ENCODE measurements around the gene FBXL17. TPM values are rescaled to one million over a fixed set of nuclear protein-coding genes. Genes with fewer than 3 reads are reported as not detected.
A peak's percentile ranks its signal among the peaks of the same experiment; 100 is the strongest.

Gene FBXL17
- total and polyA plus RNA-seq, 2 of the 13 experiments (the other 11 are each of a cell fraction or from before 2014, with no cell fraction given), result 3.0 to 7.9 TPM

- TF ChIP-seq GATA4 (IDR thresholded peaks at IDR 0.05; ENCODE audit: borderline replicate concordance, low read depth) (no peak; the same call in 1 of the 2 replicates), ZNF644 (CRISPR knock-in tag; IDR thresholded peaks at IDR 0.05; ENCODE audit: low read depth) (peak; percentile 52; the same call in 1 of the 2 replicates), ZNF232 (CRISPR knock-in tag; IDR thresholded peaks at IDR 0.05; ENCODE audit: borderline replicate concordance) (peak; percentile 96; the same call in 1 of the 2 replicates), ZNF639 (CRISPR knock-in tag; conservative IDR thresholded peaks at IDR 0.05) (peak; percentile 82; the same call in 1 of the 2 replicates), ZKSCAN5 (CRISPR knock-in tag; IDR thresholded peaks at IDR 0.05) (no peak), ZNF317 (CRISPR knock-in tag; IDR thresholded peaks at IDR 0.05) (peak; percentile 87), ZMYM3 (CRISPR knock-in tag; IDR thresholded peaks at IDR 0.05) (no peak), CCAR2 (optimal IDR thresholded peaks at IDR 0.05; ENCODE audit: low read depth, low read length) (no peak), ZNF101 (CRISPR knock-in tag; IDR thresholded peaks at IDR 0.05; ENCODE audit: borderline replicate concordance, low read depth) (peak; percentile 61; the same call in 1 of the 2 replicates), NFATC3 (CRISPR knock-in tag; IDR thresholded peaks at IDR 0.05) (peak; percentile 98), NRL (CRISPR knock-in tag; IDR thresholded peaks at IDR 0.05; ENCODE audit: borderline replicate concordance) (no peak; the same call in 1 of the 2 replicates), ETS1 (CRISPR knock-in tag; IDR thresholded peaks at IDR 0.05) (0 out of 2 replicates have a peak, but pooled peaks have one; percentile 54), ZFP82 (CRISPR knock-in tag; IDR thresholded peaks at IDR 0.05; ENCODE audit: borderline replicate concordance) (no peak), ZNF17 (CRISPR knock-in tag; IDR thresholded peaks at IDR 0.05) (no peak), BCLAF1 (IDR thresholded peaks at IDR 0.05) (no peak), ZNF704 (CRISPR knock-in tag; IDR thresholded peaks at IDR 0.05; ENCODE audit: borderline replicate concordance) (peak; percentile 93), KLF9 (CRISPR knock-in tag; IDR thresholded peaks at IDR 0.05; ENCODE audit: low read depth) (no peak), ZNF451 (CRISPR knock-in tag; IDR thresholded peaks at IDR 0.05) (peak; percentile 30; the same call in 1 of the 2 replicates), ZNF260 (CRISPR knock-in tag; IDR thresholded peaks at IDR 0.05; ENCODE audit: borderline replicate concordance, low read depth) (no peak), FOSL2 (CRISPR knock-in tag; IDR thresholded peaks at IDR 0.05) (peak; percentile 57; the same call in 1 of the 2 replicates), TEAD3 (CRISPR knock-in tag; optimal IDR thresholded peaks at IDR 0.05; ENCODE audit: borderline replicate concordance) (no peak), HNRNPK (IDR thresholded peaks at IDR 0.05; ENCODE audit: low read depth, low read length, poor library complexity, severe bottlenecking) (no peak), FIP1L1 (IDR thresholded peaks at IDR 0.05; ENCODE audit: borderline replicate concordance, insufficient read depth, low read depth, low read length) (no peak)
Observed at GRCh38 chr5:108381954-108382783, at the start of gene FBXL17 (continued).
